Measurements from ENCODE around the gene MACROD2. TPM values are rescaled to one million over a fixed set of nuclear protein-coding genes. Genes with fewer than 3 reads are reported as not detected.

The MACROD2 gene
- total RNA-seq, 1 experiment from 2014 or later: 1.6 TPM

DNA sequence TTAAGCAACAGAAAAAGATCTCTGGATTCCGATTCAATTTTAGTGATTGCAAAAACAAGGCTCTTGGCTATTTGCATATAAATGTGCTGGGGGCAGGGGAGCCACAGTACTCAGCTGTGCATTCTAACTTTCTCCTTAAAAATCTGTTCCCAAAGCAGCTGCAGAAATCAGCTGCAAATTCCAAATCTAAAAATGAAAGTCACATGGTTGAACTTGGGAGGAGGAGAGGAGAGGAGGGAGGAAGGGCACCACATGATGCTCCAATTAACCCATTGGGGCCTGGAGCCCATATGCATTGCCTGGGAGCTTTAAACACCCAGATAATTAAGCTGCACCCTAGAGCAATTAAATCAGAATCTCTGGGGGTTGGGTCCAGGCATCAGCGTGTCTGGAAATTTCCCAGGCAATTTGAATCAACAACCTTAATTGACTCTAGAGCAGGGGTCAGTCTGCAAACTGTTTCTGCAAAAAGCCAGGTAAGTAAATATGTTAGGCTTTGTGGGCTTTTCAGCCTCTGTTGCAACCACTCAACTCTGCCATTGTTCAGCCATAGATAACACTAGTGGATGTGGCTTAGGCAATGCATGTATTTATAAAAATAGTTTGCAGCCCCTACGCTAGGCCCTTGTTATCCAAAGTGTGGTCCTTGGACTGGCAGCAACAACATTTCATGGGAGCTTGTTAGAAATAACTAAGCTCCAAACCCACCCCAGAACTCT is 2069.8 kb downstream of the MACROD2 start:
- H3K27me3 ChIP-seq (ENCODE audit: insufficient read depth, low read length): no peaks in the 10 kb centered on the region
- no peak overlapping the region for H4K5ac ChIP-seq (ENCODE audit: insufficient read length, low read depth, low read length)
- no peak overlapping the region for H3T11ph ChIP-seq (ENCODE audit: low read length)
- Mint-ChIP-seq H3K27ac (peak overlapping the region; percentile 79 to 97 (median 94)), H3K4me3 (peak overlapping the region in 1 of 2 experiments; percentile 53; a peak in 3 of 5 replicates), H3K27me3 (ENCODE audit: low read depth) (no peaks in the 10 kb centered on the region; the same call in 1 of the 2 replicates), H3K9me3 (peaks cover 0 to 7% of the 10 kb centered on the region in 2 experiments; a peak in 3 of 5 replicates), H3K4me1 (peaks cover 42 to 46% of the 10 kb centered on the region in 2 experiments), H3K36me3 (ENCODE audit: insufficient read depth in 1 of 3, low read depth in 3 of 3) (peaks cover 0 to 6% (median under 1%) of the 10 kb centered on the region in 3 experiments; a peak in 3 of 7 replicates)
- no peak overlapping the region for H2BK120ac ChIP-seq (ENCODE audit: low read depth, low read length, poor library complexity, severe bottlenecking)
- no peak overlapping the region for H3K14ac ChIP-seq (ENCODE audit: insufficient read depth, low read length)
- H3K27ac ChIP-seq (ENCODE audit: insufficient read length, low read depth, low read length): peak overlapping the region; percentile 13
- no peak overlapping the region for H3K4me2 ChIP-seq (ENCODE audit: insufficient read depth, insufficient read length, low read length)
- no peak overlapping the region for H4K8ac ChIP-seq (replicated peaks; ENCODE audit: insufficient read length, low read depth, low read length)
- H4K91ac ChIP-seq (ENCODE audit: insufficient read length, low read depth, low read length): no peak overlapping the region
- H3K23me2 ChIP-seq (ENCODE audit: insufficient read length, low read depth, low read length, poor library complexity, severe bottlenecking): no peaks in the 10 kb centered on the region
- no peak overlapping the region for H3K9ac ChIP-seq (ENCODE audit: extremely low read depth, insufficient read length, low read length)
- H2BK20ac ChIP-seq (ENCODE audit: low read depth, low read length, poor library complexity, severe bottlenecking): no peak overlapping the region
- no peaks in the 10 kb centered on the region for H3K79me1 ChIP-seq (ENCODE audit: insufficient read depth, low read depth, low read length, poor library complexity, severe bottlenecking)
- H3K9me3 ChIP-seq (ENCODE audit: control insufficient read depth, low read depth, low read length): no peaks in the 10 kb centered on the region
- no peak overlapping the region for H2BK5ac ChIP-seq (ENCODE audit: insufficient read length, low read length)
- no peak overlapping the region for H2BK12ac ChIP-seq (ENCODE audit: insufficient read length, low read depth, low read length)
- H3K56ac ChIP-seq (ENCODE audit: insufficient read length, low read depth, low read length): no peak overlapping the region
- no peak overlapping the region for H3K4ac ChIP-seq (ENCODE audit: low read depth, low read length)
- no peak overlapping the region for H3K23ac ChIP-seq (ENCODE audit: insufficient read length, low read depth, low read length)
- no peak for DNase-seq
- no peak overlapping the region for H2AK5ac ChIP-seq (ENCODE audit: insufficient read length, low read length)
- H2BK15ac ChIP-seq (ENCODE audit: low read depth, low read length): no peak overlapping the region
- H3K4me1 ChIP-seq (ENCODE audit: insufficient read depth, low read length): peaks cover 11% of the 10 kb centered on the region; the same call in 1 of the 2 replicates
- WGBS (ENCODE audit: extremely low coverage, insufficient read length, low lambda C conversion rate): no CpG with 5 or more reads among the region's 3 CpGs
- peak overlapping the region; percentile 26 for H2AFZ ChIP-seq (ENCODE audit: low read length)
- H3K18ac ChIP-seq (ENCODE audit: insufficient read length, low read depth, low read length): no peak overlapping the region
- TF ChIP-seq, protein P1, sequence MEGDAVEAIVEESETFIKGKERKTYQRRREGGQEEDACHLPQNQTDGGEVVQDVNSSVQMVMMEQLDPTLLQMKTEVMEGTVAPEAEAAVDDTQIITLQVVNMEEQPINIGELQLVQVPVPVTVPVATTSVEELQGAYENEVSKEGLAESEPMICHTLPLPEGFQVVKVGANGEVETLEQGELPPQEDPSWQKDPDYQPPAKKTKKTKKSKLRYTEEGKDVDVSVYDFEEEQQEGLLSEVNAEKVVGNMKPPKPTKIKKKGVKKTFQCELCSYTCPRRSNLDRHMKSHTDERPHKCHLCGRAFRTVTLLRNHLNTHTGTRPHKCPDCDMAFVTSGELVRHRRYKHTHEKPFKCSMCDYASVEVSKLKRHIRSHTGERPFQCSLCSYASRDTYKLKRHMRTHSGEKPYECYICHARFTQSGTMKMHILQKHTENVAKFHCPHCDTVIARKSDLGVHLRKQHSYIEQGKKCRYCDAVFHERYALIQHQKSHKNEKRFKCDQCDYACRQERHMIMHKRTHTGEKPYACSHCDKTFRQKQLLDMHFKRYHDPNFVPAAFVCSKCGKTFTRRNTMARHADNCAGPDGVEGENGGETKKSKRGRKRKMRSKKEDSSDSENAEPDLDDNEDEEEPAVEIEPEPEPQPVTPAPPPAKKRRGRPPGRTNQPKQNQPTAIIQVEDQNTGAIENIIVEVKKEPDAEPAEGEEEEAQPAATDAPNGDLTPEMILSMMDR (conservative IDR thresholded peaks at IDR 0.05): no peak
- no peaks in the 10 kb centered on the region for H4K20me1 ChIP-seq (ENCODE audit: control insufficient read depth, insufficient read depth, insufficient read length)
- no peaks in the 10 kb centered on the region for H3K79me2 ChIP-seq (ENCODE audit: insufficient read depth, low read length)

Measured in H9 (cell line).